ENCODE measurements around the gene SLC12A4.
"Not testable (repeated sequence)": the region's sequence is repeated elsewhere in the genome, so short reads cannot be mapped to it uniquely, and the experiment has no call there.

The SLC12A4 gene

GRCh38 chr16:67996666-67997065 lies 28.2 kb upstream of the SLC12A4 start:
- Histone ChIP-seq H3K36me3 (no peaks in the 10 kb centered on the region), H3K9me3 (peaks cover 9% of the 10 kb centered on the region; the same call in 1 of the 2 replicates), H3K4me2 (no peak overlapping the region), H3K4me1 (peaks cover 60% of the 10 kb centered on the region), H3K4me3 (no peak overlapping the region), H4K20me1 (no peaks in the 10 kb centered on the region), H3K27me3 (no peaks in the 10 kb centered on the region), H3K9ac (no peak overlapping the region), H3K27ac (no peak overlapping the region)
- TF ChIP-seq Cebpa-rat (IDR thresholded peaks at IDR 0.05), result no peak

- TF ChIP-seq Cebpa-rat (IDR thresholded peaks at IDR 0.05), result no peak
- Histone ChIP-seq H4K20me1 (no peaks in the 10 kb centered on the region), H3K4me3 (no peak overlapping the region), H3K27ac (no peak overlapping the region), H3K9me3 (peaks cover 9% of the 10 kb centered on the region; the same call in 1 of the 2 replicates), H3K36me3 (no peaks in the 10 kb centered on the region), H3K4me1 (peaks cover 58% of the 10 kb centered on the region), H3K4me2 (no peak overlapping the region), H3K9ac (no peak overlapping the region), H3K27me3 (no peaks in the 10 kb centered on the region)
Measured at GRCh38 chr16:67995423-67995822, 27.0 kb upstream of the SLC12A4 start.

- Histone ChIP-seq H3K4me2 (peak overlapping the region; percentile 88), H3K4me3 (peak overlapping the region; percentile 55), H3K27ac (peak overlapping the region; percentile 79), H3K4me1 (peaks cover 44% of the 10 kb centered on the region), H3K9ac (peak overlapping the region; percentile 39)
- not testable (repeated sequence) for H3K27me3 ChIP-seq, H3K9me3 ChIP-seq, H3K36me3 ChIP-seq, H4K20me1 ChIP-seq
Measured at GRCh38 chr16:67994040-67994408, 25.6 kb upstream of the SLC12A4 start.

GRCh38 chr16:67993207-67994039 lies 25.0 kb upstream of the SLC12A4 start:
- peak overlapping the region; percentile 79 for H3K27ac ChIP-seq
- peaks cover 8% of the 10 kb centered on the region; the same call in 1 of the 2 replicates for H3K9me3 ChIP-seq
- no peaks in the 10 kb centered on the region for H4K20me1 ChIP-seq
- TF ChIP-seq Cebpa-rat (IDR thresholded peaks at IDR 0.05), result no peak
- peak overlapping the region; percentile 55 for H3K4me3 ChIP-seq
- H3K27me3 ChIP-seq, result no peaks in the 10 kb centered on the region
- peak overlapping the region; percentile 88 for H3K4me2 ChIP-seq
- peaks cover 38% of the 10 kb centered on the region for H3K4me1 ChIP-seq
- peak overlapping the region; percentile 39 for H3K9ac ChIP-seq
- no peaks in the 10 kb centered on the region for H3K36me3 ChIP-seq

DNA sequence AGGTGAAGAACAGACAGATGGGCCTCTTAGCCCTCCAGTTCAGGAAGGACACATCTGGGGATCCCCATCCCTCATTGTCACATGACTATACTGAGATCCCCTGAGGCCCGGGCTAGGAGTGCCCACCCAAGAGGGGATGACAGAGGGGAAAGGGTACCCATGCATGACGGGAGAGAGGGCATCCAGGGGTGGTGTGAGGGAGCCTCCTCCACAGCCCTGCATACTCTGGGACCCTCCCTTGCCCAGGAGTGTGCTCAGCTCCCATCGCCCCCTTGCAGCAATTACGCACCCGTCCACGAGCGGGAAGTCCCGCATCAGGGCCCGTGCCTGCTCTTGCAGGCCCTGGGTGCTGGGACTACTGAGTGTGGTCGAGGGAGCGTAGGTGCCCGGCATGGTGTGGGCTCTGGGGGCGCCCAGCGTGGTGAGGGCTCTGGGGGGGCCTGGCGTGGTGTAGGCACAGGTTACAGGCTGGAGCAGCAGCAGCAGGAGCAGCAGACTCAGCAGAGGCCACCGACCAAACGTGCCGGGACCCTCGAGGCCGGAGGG lies 24.3 kb upstream of the SLC12A4 start:
- Histone ChIP-seq H3K9ac (no peak overlapping the region), H3K27me3 (no peaks in the 10 kb centered on the region), H3K4me3 (no peak overlapping the region), H3K36me3 (no peaks in the 10 kb centered on the region), H3K27ac (peak overlapping the region; percentile 79), H3K4me1 (peaks cover 34% of the 10 kb centered on the region), H3K4me2 (peak overlapping the region; percentile 88), H3K9me3 (peaks cover under 1% of the 10 kb centered on the region; the same call in 1 of the 2 replicates), H4K20me1 (no peaks in the 10 kb centered on the region)
- TF ChIP-seq Cebpa-rat (IDR thresholded peaks at IDR 0.05), result no peak

DNA sequence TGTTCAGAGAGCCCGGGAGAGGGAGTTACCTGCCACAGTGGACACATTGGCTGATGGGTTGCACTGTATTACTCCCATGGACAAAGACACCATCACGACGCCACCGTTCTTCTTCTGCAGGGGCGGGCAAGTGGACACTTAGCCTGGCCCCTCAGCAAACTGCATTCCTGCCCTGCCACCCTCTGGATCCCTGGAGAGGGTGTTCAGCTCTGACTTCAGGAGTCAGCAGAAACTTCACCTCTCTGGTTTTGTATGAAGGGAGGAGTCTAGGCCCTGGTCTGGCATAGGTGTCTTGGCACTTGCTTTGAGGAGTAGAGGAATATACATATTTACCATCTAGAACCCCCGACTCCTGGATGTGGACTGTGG lies 21.6 kb upstream of the SLC12A4 start:
- no peaks in the 10 kb centered on the region for H4K20me1 ChIP-seq
- no peak overlapping the region for H3K27ac ChIP-seq
- H3K4me3 ChIP-seq, result no peak overlapping the region
- no peak overlapping the region for H3K4me2 ChIP-seq
- no peaks in the 10 kb centered on the region for H3K36me3 ChIP-seq
- H3K9ac ChIP-seq, result no peak overlapping the region
- H3K4me1 ChIP-seq, result peaks cover 54% of the 10 kb centered on the region
- no peak for TF ChIP-seq Cebpa-rat (IDR thresholded peaks at IDR 0.05)
- no peaks in the 10 kb centered on the region for H3K9me3 ChIP-seq
- H3K27me3 ChIP-seq, result no peaks in the 10 kb centered on the region

DNA sequence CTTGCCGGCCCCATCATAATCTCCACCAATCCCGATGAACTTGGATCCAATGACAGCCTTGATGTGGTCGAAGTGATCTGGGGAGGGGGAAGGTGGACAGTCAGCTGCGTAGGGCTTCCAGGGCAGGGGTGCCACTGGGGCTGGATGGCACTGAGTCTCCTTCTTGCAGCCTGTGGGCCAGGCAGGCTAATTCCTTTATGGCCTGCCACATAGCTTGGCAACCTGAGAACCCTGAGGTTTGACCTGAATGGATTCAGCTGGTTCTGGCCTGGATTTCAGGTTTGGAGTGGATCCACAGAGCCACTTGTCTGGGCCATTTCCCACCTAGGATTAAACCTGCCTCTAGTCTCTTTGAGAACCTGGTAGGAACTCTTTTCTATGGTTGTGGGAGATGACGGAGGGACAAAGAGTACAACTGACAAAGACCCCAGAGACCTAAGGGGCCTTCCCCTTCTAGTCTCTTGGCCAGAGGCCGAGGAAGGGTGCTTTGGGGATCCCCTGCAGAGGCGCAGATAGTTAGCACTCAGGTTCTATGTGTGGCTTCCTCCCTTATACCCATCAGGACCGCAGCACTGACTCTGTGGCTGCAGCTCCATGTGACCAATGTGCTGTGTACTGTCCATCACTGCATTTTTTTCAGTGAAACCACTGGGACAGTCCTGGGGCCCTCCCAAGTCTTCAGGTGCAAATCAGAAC lies 21.0 kb upstream of the SLC12A4 start:
- H3K27ac ChIP-seq, result no peak overlapping the region
- H3K4me3 ChIP-seq, result no peak overlapping the region
- H3K4me1 ChIP-seq, result peaks cover 54% of the 10 kb centered on the region
- no peaks in the 10 kb centered on the region for H3K9me3 ChIP-seq
- H3K27me3 ChIP-seq, result no peaks in the 10 kb centered on the region
- no peak overlapping the region for H3K9ac ChIP-seq
- no peaks in the 10 kb centered on the region for H4K20me1 ChIP-seq
- no peak for TF ChIP-seq Cebpa-rat (IDR thresholded peaks at IDR 0.05)
- no peaks in the 10 kb centered on the region for H3K36me3 ChIP-seq
- no peak overlapping the region for H3K4me2 ChIP-seq

- Histone ChIP-seq H3K36me3 (no peaks in the 10 kb centered on the region), H3K27me3 (no peaks in the 10 kb centered on the region), H3K4me1 (peaks cover 54% of the 10 kb centered on the region), H4K20me1 (no peaks in the 10 kb centered on the region), H3K4me3 (no peak overlapping the region), H3K4me2 (no peak overlapping the region), H3K27ac (no peak overlapping the region), H3K9ac (no peak overlapping the region), H3K9me3 (no peaks in the 10 kb centered on the region)
- TF ChIP-seq Cebpa-rat (IDR thresholded peaks at IDR 0.05), result no peak
Measured at GRCh38 chr16:67988675-67989074, 20.2 kb upstream of the SLC12A4 start.

- Histone ChIP-seq H4K20me1 (no peaks in the 10 kb centered on the region), H3K9ac (no peak overlapping the region), H3K36me3 (no peaks in the 10 kb centered on the region), H3K4me3 (no peak overlapping the region), H3K27ac (no peak overlapping the region), H3K4me1 (peaks cover 48% of the 10 kb centered on the region), H3K4me2 (no peak overlapping the region), H3K9me3 (no peaks in the 10 kb centered on the region), H3K27me3 (no peaks in the 10 kb centered on the region)
- TF ChIP-seq Cebpa-rat (IDR thresholded peaks at IDR 0.05), result no peak
Measured at GRCh38 chr16:67987460-67988160, 19.2 kb upstream of the SLC12A4 start.

Data from BLaER1 (cell line).